Neuronal stem cell (in vitro differentiated cells): ENCODE data around the gene ACACA.
"Not testable (repeated sequence)": the region's sequence is repeated elsewhere in the genome, so short reads cannot be mapped to it uniquely, and the experiment has no call there.

Experiments used
- DNase-seq: peaks from one replicate; pipeline ENCODE4 v3.0.0-alpha.2; 2013; ENCODE audit warnings: low spot score
- H2AFZ ChIP-seq: one replicate; pipeline ENCODE4 v1.6.1; 2013; ENCODE audit warnings: mild to moderate bottlenecking, low read length, inconsistent platforms
- H2AK5ac ChIP-seq: 2 replicates; pipeline ENCODE4 v1.6.1; 2013; ENCODE audit warnings: low read depth, mild to moderate bottlenecking, inconsistent platforms, low read length, moderate library complexity, mixed read lengths
- H2BK120ac ChIP-seq: 2 replicates; pipeline ENCODE4 v1.6.1; 2013; ENCODE audit warnings: low read depth, mild to moderate bottlenecking, inconsistent platforms, low read length, moderate library complexity, mixed read lengths
- H2BK12ac ChIP-seq: one replicate; pipeline ENCODE4 v1.6.1; 2013; ENCODE audit warnings: low read length, inconsistent platforms
- H2BK15ac ChIP-seq: 2 replicates; pipeline ENCODE4 v1.6.1; 2013; ENCODE audit warnings: mild to moderate bottlenecking, low read length, inconsistent platforms, mixed read lengths
- H2BK5ac ChIP-seq: one replicate; pipeline ENCODE4 v1.6.1; 2013; ENCODE audit warnings: inconsistent platforms, mild to moderate bottlenecking, low read length, moderate library complexity
- H3K14ac ChIP-seq: one replicate; pipeline ENCODE4 v1.6.1; 2013; ENCODE audit warnings: low read length, inconsistent platforms
- H3K18ac ChIP-seq: 2 replicates; pipeline ENCODE4 v1.6.1; 2013; ENCODE audit warnings: low read length, inconsistent platforms
- H3K23ac ChIP-seq: 2 replicates; pipeline ENCODE4 v1.6.1; 2013; ENCODE audit warnings: low read depth, mild to moderate bottlenecking, mixed read lengths, low read length, inconsistent platforms; ENCODE audit not compliant: poor library complexity
- H3K27ac ChIP-seq: replicated peaks from 3 replicates; pipeline ENCODE4 v1.5.1; 2013; ENCODE audit warnings: low read length, inconsistent platforms
- H3K27me3 ChIP-seq, 3 experiments: 2 replicates each; pipeline ENCODE4 v1.6.1; 2013; ENCODE audit warnings: low read length in 3 of 3, mild to moderate bottlenecking in 2 of 3, inconsistent platforms in 1 of 3, low read depth in 1 of 3, mixed read lengths in 1 of 3, moderate library complexity in 1 of 3; ENCODE audit not compliant: control insufficient read depth in 3 of 3, insufficient read depth in 3 of 3
- H3K36me3 ChIP-seq, 2 donors: replicated peaks in 1 of 2; 2 replicates each; pipeline ENCODE4 v1.6.1; 2013; ENCODE audit warnings: low read length in 2 of 2; ENCODE audit not compliant: control insufficient read depth in 2 of 2, insufficient read depth in 2 of 2
- H3K4ac ChIP-seq: 2 replicates; pipeline ENCODE4 v1.6.1; 2013; ENCODE audit warnings: inconsistent platforms, mild to moderate bottlenecking, low read length, moderate library complexity
- H3K4me1 ChIP-seq, 2 donors: 1 replicate in 1 of 2; 2 replicates in 1 of 2; pipeline ENCODE4 v1.6.1; 2013; ENCODE audit warnings: low read length in 2 of 2, low read depth in 1 of 2; ENCODE audit not compliant: control insufficient read depth in 2 of 2, insufficient read depth in 1 of 2
- H3K4me2 ChIP-seq: one replicate; pipeline ENCODE4 v1.6.1; 2013; ENCODE audit warnings: mild to moderate bottlenecking, low read length, inconsistent platforms; ENCODE audit not compliant: insufficient read depth, poor library complexity, severe bottlenecking
- H3K4me3 ChIP-seq, 2 donors: 2 replicates each; pipeline ENCODE4 v1.5.1; 2013; ENCODE audit warnings: low read length in 2 of 2, mild to moderate bottlenecking in 2 of 2, inconsistent platforms in 1 of 2, moderate library complexity in 1 of 2
- H3K79me1 ChIP-seq: one replicate; pipeline ENCODE4 v1.6.1; 2013; ENCODE audit warnings: low read depth, mild to moderate bottlenecking, inconsistent platforms, low read length, moderate library complexity
- H3K9ac ChIP-seq: one replicate; pipeline ENCODE4 v1.6.1; 2013; ENCODE audit warnings: mild to moderate bottlenecking, low read depth, low read length, inconsistent platforms; ENCODE audit not compliant: poor library complexity
- H3K9me3 ChIP-seq, 2 donors: replicated peaks in 1 of 2; 2 replicates each; pipeline versions ENCODE3 to v1.6.1; 2013; ENCODE audit warnings: low read length in 2 of 2, mild to moderate bottlenecking in 2 of 2, inconsistent platforms in 1 of 2, low read depth in 1 of 2, mixed read lengths in 1 of 2, moderate library complexity in 1 of 2; ENCODE audit not compliant: control insufficient read depth in 2 of 2, insufficient read depth in 1 of 2
- H4K8ac ChIP-seq: one replicate; pipeline ENCODE4 v1.6.1; 2013; ENCODE audit warnings: low read depth, mild to moderate bottlenecking, inconsistent platforms, low read length, moderate library complexity
- H4K91ac ChIP-seq: one replicate; pipeline ENCODE4 v1.6.1; 2013; ENCODE audit warnings: low read length, low read depth, mild to moderate bottlenecking, inconsistent platforms; ENCODE audit not compliant: poor library complexity
- WGBS, 2 donors: extraction: QIAGEN DNeasy Blood & Tissue Kit; methylation state at CpG; one replicate each; pipeline ENCODE4 v1.1.7; 2013; ENCODE audit warnings: missing lambda C conversion rate in 2 of 2, mixed read lengths in 1 of 2; ENCODE audit not compliant: insufficient read length in 2 of 2, insufficient replicate concordance in 1 of 2; ENCODE audit errors: extremely low coverage in 2 of 2; 5-methylcytosine and 5-hydroxymethylcytosine counted together

Gene ACACA

DNA sequence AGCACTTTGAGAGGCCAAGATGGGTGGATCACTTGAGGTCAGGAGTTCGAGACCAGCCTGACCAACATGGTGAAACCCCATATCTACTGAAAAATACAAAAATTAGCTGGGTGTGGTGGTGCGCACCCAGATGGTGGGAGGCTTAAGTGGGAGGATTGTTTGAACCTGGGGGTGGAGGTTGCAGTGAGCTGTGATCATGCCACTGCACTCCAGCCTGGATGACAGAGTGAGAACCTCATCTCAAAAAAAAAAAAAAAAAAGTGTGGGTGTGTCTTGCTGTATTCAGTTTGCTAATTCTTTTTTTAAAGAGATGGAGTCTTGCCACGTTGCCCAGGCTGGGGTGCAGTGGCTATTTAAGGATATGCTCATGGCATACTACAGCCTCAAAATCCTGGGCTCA, 333.2 kb downstream of the ACACA start:
- not testable (repeated sequence) for H3K36me3 ChIP-seq, H2AFZ ChIP-seq, H3K4ac ChIP-seq, H3K9me3 ChIP-seq, H3K4me3 ChIP-seq, H2BK15ac ChIP-seq, H2BK120ac ChIP-seq, H2BK5ac ChIP-seq, H2BK12ac ChIP-seq, H4K91ac ChIP-seq, H3K4me1 ChIP-seq, H3K23ac ChIP-seq, H3K18ac ChIP-seq, H3K79me1 ChIP-seq, H3K27me3 ChIP-seq, H3K27ac ChIP-seq, H2AK5ac ChIP-seq, H3K4me2 ChIP-seq, DNase-seq, H3K9ac ChIP-seq, H3K14ac ChIP-seq, H4K8ac ChIP-seq
- no CpG with 5 or more reads among the region's 3 CpGs for WGBS, 2 donors

DNA sequence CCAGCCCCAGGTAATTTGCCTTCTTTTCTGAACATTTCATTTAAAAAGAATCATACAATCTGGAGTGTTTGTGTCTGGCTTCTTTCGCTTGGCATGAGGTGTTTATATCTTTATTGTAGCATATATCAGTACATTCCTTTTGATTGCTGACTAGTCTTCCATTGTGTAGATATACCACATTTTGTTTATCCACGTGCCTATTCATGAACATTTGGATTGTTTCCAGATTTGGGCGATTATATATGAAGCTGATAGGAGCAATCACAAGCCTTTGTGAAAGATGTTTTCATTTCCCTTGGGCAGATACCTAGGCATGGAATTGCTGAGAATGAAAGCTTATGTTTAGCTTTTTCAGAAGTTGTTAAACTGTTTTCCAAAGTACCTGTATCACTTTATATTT, 337.5 kb downstream of the ACACA start:
- no peak overlapping the region for H2AFZ ChIP-seq
- no peak overlapping the region for H3K14ac ChIP-seq
- H4K8ac ChIP-seq, result no peak overlapping the region
- DNase-seq, result no peak
- H3K4ac ChIP-seq, result no peak overlapping the region
- no peak overlapping the region for H3K4me3 ChIP-seq
- H3K23ac ChIP-seq, result no peak overlapping the region
- H3K9me3 ChIP-seq, result no peaks in the 10 kb centered on the region
- H3K36me3 ChIP-seq, result no peaks in the 10 kb centered on the region
- H3K4me2 ChIP-seq, result no peak overlapping the region
- H2AK5ac ChIP-seq, result no peak overlapping the region
- no peak overlapping the region for H2BK5ac ChIP-seq
- no peak overlapping the region for H3K18ac ChIP-seq
- H3K79me1 ChIP-seq, result no peaks in the 10 kb centered on the region
- H3K27me3 ChIP-seq, result peaks cover 0 to 5% (median 4%) of the 10 kb centered on the region in 3 experiments
- no peak overlapping the region for H2BK15ac ChIP-seq
- H2BK12ac ChIP-seq, result no peak overlapping the region
- no CpG with 5 or more reads among the region's 3 CpGs for WGBS, 2 donors
- H2BK120ac ChIP-seq, result no peak overlapping the region
- H3K27ac ChIP-seq, result no peak overlapping the region
- H3K9ac ChIP-seq, result no peak overlapping the region
- H4K91ac ChIP-seq, result no peak overlapping the region
- peaks cover 0 to 4% of the 10 kb centered on the region in 2 donors for H3K4me1 ChIP-seq

DNA sequence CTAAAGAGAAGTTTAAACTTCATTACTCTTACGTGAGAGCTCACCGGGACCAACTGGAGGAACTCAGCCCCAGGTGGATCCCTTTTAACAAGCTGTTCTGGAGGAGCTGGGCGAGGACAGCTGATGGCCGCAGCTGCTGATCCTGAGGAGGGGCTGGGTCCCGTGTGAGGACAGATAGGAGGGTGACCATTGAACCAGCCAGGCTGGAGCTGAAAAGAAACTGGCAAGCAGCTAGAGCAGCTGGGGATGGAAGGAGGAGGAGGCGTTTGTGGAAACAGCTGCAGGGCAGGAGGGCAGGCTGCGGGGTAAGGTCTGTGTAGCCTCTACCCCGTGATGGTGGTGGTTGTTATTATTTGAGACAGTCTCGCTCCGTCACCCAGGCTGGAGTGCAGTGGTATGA, 338.4 kb downstream of the ACACA start:
- Histone ChIP-seq H3K27ac (no peak overlapping the region), H2BK12ac (no peak overlapping the region), H3K18ac (no peak overlapping the region), H3K14ac (no peak overlapping the region), H3K79me1 (no peaks in the 10 kb centered on the region), H3K23ac (peak overlapping the region; percentile 70), H2BK15ac (no peak overlapping the region), H3K9ac (no peak overlapping the region), H3K36me3 (no peaks in the 10 kb centered on the region), H3K9me3 (no peaks in the 10 kb centered on the region), H2AFZ (no peak overlapping the region), H3K4ac (no peak overlapping the region), H2BK120ac (no peak overlapping the region), H3K4me2 (no peak overlapping the region), H2BK5ac (no peak overlapping the region), H3K4me3 (peak overlapping the region in 1 of 2 donors; percentile 4), H3K4me1 (peaks cover 0 to 4% of the 10 kb centered on the region in 2 donors), H4K91ac (no peak overlapping the region), H3K27me3 (peaks cover 0 to 5% (median 4%) of the 10 kb centered on the region in 3 experiments), H4K8ac (no peak overlapping the region), H2AK5ac (no peak overlapping the region)
- DNase-seq, result no peak
- no CpG with 5 or more reads among the region's 10 CpGs for WGBS, 2 donors

DNA sequence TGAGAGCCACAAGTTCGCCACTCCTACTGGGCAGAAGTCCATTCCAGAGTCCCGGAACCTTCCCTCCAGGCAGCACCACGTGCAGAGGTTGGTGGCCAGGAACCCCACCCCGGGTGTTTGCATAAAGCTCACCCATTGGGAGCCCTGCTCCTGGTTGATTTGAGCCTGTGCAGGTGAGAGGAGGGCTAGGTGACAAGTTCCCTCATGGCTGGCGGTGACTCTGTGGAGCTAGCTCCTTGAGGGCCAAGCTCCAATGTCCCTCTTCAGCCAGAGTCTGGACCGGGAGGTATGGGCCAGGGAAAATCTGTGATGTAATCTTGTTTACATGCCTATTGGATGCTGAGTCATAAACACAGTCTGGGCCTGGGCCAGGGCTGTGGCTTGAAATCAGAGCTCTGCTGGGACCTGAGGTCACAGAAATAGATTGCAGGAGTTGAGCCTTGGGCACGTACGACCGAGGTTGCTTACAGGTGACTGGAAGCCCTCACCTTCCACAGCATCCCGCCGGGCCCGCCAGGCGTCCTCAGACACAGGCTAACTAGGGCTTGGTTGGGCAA, 339.0 kb downstream of the ACACA start:
- Histone ChIP-seq H3K27ac (no peak overlapping the region), H3K4ac (no peak overlapping the region), H3K4me3 (no peak overlapping the region), H3K18ac (peak overlapping the region; percentile 15), H2BK12ac (no peak overlapping the region), H3K36me3 (no peaks in the 10 kb centered on the region), H3K4me2 (no peak overlapping the region), H2AFZ (no peak overlapping the region), H3K79me1 (no peaks in the 10 kb centered on the region), H2BK5ac (no peak overlapping the region), H3K23ac (peak overlapping the region; percentile 34), H3K27me3 (peaks cover 0 to 5% (median 4%) of the 10 kb centered on the region in 3 experiments), H2BK120ac (no peak overlapping the region), H3K9ac (no peak overlapping the region), H2AK5ac (no peak overlapping the region), H3K14ac (peak overlapping the region; percentile 84), H4K91ac (no peak overlapping the region), H4K8ac (no peak overlapping the region), H3K4me1 (peaks cover 0 to 4% of the 10 kb centered on the region in 2 donors), H2BK15ac (peak overlapping the region; percentile 10), H3K9me3 (no peaks in the 10 kb centered on the region)
- DNase-seq, result no peak
- no CpG with 5 or more reads among the region's 13 CpGs for whole genome bisulfite sequencing, 2 donors
